AG20443 (cell line): ENCODE measurements around the gene STAT5B.
"Not testable (repeated sequence)": the region's sequence is repeated elsewhere in the genome, so short reads cannot be mapped to it uniquely, and the experiment has no call there.

ENCODE experiments used
- DNase-seq: peaks from one replicate; pipeline ENCODE4 v3.0.0; 2012; ENCODE audit warnings: low spot score, mixed read lengths

STAT5B gene

DNA sequence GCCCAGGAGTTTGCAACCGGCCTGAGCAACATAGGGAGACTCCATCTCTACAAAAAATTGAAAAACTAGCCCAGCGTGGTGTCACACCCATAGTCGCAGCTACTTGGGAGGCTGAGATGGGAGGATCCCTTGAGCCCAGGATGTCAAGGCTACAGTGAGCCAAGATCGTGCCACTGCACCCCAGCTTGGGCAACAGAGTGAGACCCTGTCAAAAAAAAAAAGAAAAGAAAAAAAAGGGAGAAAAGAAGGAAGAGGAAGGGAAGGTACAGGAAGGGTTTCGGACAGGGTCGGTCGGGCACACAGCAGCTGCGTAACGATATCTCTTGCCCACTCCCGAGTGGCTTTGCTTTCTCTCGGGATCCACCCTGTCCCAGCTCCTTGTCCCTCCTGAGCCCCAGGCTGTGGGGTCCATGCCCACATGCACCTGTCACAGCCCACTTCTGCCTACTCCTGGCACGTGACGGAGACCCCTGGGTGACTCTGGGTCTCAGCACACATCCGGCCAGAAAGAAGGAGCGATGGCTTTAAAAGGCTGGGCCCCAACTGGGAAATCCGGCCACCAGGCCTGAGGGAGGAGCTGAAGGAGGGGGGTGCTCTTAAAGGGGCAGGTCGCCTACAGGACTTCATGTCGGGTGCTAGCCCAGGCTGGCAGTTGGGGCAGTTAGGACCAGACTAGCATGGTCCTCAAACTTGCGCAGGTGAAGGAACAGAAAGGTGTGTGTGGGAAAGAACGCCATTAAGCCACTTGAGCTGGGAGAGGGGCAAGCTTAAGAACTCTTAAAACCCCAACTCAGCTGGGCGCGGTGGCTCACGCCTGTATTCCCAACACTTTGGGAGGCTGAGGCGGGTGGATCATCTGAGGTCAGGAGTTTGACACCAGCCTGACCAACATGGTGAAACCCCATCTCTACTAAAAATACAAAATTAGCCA is 82.0 kb downstream of the STAT5B start, which contains the start of gene GHDC:
Gene GHDC, minus strand, starts transcription at position 526 of the 931 bp plus-strand sequence. CDS start 913 bp downstream, outside the sequence.
- peak; percentile 93 for DNase-seq

DNA sequence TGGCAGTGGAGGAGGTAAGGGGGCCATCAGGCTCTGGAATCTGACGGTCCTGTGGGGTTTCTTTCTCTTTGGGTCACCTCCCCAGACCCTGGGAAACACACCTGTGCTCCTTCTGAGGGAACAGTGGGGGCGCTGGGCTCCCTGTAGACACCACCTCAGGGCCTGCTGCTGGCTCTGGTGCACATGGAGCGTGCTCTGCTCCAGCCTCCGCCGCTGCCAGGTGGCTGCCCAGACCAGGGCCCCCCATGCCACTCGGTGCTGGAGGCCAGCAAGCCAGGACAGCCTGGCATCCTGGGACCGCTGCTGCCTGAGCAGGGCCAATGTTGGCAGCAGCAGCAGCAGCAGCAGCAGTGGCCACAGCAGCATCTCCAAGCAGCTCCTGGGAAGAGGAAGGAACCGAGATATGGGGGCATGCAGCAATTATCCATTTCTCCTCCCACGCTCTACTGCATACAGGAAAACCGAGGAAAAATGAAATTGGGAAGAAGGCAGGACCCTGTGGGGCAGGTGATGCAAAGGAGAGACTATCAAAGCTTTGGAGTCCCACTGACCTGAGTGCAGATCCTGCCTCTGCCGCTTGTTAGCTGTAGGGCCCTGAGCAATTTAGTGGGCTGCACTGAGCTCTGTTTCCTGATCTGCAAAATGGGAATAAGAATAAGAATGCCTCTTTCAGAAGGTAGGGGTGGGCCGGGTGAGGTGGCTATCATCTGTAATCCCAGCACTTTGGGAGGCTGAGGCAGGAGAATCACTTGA is 82.8 kb downstream of the STAT5B start:
- DNase-seq, result no peak

DNA sequence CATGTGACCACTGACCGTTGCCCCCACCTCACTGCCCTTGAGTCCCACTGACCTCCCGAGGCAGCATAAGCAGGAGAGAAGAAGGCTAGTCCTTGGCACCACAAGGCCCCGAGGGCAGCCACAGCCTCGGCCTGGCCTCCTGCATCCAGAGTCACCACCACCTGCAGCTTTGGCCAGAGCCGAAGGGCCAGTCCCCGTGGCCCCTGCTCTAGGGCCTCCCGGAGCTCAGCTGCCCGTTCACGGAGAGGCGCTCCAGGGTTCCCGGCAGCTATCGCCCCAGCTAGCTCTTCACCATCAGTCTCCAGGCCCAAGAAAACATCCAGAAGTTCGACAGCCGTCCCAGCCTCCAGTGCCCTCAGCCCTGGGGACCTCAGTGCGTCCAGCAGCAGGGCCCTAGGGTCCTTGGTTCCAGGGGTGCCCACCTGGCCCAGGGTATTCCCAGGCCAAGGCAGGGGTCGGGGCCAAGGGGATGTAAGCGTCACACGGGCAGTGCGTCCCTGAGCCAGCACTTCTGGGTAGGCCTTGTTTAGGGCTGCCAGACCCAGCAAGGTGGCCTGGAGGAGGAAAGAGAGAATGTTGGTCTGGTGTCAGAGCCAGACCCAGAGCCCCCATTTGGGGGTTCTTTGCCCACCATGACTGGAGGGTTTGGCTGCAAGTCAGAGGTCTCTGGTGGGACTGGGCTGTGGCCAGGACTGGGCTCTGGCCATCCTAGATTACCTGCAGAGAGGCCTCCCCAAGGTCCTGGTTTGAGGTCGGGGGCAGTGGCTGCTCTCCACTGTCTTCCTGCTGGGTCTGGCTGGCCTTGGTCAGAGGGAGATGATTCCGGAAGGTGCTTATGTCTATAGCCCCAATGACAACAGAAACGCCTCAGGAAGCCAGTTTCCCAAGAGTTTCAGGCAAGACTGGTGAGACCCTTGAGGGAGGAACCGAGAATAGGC is 83.7 kb downstream of the STAT5B start:
- DNase-seq, result no peak

DNA sequence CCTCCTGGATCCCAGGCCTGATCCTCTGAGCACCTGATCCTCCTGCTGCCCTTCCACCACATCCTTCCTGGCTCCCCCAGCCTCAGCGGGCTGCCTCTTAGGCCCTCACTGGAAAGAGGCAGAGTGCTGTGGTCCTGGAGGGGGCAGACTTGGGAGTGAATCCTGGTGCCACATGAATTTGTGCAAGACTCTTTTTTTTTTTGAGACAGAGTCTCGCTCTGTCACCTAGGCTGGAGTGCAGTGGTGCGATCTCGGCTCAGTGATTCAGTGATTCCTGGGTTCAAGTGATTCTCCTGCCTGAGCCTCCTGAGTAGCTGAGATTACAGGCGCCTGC is 84.9 kb downstream of the STAT5B start:
- DNase-seq, result no peak

DNA sequence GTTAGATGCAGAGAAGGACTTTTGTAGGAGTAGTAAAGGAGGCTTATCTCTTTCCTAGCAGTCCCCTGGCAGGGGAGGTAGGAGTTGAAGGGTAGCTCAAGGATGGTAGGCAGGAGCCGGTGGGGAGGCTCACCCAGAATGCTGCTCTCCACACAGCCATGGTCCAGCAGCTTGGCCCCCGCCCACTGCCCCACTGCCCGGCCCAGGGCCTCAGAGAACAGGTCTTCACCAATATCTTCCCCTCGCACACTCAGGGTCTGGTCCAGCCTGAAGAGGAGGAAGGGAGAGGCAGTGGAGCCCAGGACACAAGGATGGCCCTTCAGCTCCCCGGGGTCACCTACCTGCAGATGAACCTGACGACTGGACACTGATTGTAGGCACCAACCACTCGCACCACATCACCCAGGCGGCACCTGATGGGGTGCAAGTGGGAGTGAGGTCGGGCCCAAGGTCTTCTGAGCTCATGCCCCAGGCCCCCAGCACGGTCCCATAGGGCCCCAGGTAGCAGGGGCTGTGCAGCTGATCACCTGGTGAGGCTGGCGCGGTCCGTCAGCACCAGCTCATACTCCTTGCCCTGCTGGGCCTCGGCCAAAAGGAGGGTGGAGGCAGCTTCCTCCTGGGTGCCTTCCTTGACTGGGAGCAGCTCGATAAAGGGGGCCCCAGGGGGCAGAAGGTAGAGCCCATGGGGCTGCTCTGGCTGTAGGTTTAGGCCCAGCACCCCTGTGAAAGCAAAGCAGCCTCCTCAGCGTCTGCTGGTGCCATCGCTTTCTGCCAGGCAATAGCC is 85.5 kb downstream of the STAT5B start:
- DNase-seq, result no peak

DNA sequence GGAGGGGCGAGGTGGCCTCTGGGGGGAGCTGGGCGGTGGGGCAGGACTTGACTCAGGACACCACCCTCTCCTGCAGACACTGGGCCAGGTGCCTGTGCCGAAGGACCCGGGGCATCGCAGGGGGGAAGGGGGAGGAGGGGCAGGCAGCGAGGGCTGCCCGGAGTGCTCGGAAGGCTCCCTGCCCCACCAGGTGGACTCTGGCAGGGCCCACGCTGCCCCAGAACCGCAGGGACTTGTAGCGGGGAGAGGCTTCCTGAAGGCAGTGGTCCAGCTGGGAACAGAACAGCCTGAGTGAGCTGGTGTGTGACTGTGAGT is 86.6 kb downstream of the STAT5B start:
- no peak for DNase-seq

DNA sequence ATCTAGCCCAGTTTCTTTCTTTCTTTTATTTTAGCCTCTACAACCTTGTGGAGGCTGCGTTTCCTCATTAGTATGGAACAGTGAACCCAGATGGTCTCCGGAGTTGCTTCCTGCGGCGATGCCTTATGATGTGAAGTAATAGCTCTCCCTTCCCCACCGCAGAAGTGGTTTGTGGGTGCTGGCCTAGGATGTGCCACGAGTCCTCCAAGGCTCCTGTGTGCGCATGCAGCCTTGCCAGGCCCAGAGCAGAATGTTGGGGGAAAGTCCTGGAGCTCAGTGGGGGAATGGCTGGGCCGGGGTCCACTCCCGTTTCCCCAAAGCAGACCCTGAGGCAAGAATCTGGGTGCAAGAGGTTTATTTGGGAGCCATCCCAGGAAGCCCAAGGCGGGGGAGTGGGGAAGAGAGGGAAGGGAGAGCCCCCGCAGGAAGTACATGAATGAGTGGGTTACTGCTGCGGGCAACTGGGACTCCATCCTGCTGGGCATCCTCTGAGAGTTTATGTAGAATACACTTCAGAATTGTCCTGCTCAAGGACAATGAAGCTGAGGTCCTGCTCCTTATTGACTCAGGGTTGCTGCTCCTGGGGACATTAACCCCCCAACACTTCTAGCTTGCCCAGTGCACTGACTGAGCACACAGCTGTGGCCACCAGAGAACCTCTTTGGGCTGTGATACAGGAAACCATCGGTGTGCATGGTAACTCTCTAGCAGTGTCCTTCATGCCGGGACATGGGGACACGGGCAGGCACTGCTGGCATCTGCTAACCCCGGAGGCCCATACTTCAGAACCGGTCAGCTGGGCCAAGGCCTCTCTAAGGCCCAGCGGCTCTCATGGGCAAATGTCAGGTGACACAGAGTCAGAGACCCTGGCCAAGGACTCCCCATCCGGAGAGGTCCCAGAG is 87.2 kb downstream of the STAT5B start:
- DNase-seq, result no peak

DNA sequence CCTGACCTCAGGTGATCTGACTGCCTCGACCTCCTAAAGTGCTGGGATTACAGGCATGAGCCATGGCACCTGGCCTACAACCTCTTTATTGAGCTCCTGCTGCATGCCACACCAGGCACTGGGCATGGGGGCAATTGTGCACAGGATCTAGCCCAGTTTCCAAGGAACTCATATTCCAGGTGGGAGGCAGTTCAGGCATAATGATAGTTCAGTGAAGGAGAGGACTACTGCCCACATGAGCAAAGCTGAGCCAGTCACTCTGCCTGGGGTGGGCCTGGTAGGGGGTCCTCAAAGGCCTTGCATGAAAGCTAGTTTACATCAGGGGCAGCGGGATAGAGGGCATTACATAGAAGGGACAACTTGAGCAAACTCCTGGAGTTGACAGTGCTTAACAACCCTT is 88.4 kb downstream of the STAT5B start:
- DNase-seq, result no peak

DNA sequence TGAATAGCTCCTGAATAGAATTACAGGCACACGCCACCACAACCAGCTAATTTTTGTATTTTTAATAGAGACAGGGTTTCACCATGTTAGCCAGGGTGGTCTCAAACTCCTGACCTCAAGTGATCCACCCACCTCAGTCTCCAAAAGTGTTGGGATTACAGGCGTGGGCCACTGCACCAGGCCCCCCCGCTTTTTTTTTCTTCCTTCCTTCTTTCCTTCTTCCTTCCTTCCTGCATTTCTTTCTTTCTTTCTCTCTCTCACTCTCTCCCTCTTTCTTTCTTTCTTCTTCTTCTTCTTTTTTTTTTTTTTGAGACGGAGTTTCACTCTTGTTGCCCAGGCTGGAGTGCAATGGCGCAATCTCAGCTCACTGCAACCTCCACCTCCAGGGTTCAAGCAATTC is 90.0 kb downstream of the STAT5B start:
- DNase-seq, result not testable (repeated sequence)

DNA sequence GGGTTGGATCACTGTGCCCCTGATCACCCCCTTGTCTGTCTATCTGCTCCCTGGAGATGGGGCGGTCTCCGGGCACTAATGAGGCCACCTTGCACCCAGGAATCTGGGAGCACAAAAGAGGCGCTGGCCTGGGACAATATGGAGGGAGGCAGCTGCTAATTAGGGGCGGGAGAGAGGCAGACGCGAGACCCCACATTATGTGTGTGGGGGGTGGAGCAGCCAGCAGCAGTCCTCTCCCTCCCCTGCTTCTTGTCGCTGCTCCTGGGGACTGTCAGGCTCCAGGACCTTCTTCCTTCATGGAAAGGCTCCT is 90.6 kb downstream of the STAT5B start:
- DNase-seq, result no peak

DNA sequence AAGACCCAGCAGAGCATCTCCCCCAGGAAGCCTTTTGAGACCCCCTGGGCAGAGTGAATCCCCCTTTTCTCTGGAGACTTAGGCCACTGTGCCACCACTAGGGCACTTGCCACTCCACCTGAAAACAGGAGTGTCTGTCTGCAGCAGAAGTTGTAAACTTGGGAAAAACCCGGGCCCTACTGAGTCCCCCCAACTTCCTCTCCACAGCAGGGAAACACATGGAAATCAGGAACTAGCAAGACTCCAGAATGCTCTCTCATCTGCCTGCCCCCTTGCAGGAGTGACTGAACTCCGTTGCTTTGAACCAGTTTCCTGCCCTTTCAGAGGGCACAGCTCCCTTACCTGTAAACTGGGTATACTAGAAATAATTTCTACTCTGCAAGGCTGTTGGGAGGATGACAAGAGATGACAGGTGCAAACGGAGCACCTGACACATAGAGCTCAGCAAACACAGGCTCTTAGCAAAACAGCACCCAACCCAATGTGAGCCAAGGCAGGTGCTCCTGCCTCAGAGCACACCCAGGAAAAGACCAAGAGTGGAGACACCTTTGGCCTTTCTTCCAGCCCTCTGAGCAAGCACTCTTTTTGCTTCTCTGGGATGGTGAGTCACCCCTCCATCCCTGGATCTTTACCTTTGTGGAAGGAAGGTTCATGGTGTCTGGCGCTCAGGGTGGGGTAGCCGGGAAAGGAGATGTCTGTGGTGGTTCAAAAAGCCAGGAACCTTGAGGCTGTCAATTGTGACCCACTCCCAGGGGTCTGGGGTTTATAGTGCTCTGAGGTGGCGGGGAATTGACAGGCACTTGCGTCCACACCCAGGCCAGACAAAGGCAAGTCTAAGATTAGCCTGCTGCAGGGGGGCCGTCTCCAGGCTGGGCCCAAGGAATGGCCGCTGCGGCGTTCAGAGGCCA is 91.2 kb downstream of the STAT5B start, which contains the start of gene HCRT:
Gene HCRT, minus strand, starts transcription at position 740 of the 908 bp plus-strand sequence. Its CDS starts 87 bp downstream, at position 653.
- no peak for DNase-seq

DNA sequence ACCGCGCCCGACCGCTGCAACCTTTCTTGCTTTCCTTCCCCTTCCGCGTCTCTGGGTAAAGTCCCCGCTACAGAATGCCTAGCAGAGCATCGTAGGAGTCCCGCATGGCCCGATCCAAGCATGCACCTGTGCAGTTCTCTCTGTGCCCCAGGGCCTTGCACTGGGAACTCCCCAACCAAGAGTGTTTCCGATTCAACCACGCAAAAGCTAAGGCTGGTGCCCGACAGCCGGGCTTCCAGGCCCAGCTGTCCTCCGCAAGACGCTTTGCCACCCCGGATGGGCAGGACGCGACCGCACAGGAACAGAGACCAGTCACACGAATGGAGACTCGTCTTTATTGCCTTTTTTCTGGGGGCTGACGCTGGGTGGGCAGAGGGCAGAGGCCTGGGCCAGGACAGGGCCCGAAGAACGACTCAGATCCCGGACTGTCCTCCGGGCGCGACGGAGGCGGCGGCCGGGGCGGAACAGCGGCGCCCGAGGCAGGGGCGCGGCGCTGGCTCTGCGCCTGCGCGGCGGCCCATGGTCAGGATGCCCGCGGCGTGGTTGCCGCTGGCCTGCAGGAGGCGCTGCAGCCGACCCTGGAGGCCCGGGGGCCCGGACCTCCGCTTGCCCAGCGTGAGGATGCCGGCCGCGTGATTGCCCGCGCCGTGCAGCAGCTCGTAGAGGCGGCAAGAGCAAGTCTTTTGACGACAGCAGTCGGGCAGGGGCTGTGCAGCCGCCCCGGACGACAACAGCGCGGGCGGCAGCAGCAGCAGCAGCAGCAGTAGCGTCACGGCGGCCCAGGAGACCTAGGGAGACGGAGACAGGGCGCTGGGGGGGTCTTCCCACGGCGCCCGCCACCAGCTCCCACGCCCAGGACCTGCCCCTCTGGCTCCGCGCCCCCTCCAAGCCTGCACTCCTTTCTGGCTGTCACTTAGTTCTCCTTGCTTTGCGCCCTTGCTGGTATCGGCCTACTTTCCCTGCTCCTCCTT is 92.2 kb downstream of the STAT5B start:
- DNase-seq, result peak; percentile 98

DNA sequence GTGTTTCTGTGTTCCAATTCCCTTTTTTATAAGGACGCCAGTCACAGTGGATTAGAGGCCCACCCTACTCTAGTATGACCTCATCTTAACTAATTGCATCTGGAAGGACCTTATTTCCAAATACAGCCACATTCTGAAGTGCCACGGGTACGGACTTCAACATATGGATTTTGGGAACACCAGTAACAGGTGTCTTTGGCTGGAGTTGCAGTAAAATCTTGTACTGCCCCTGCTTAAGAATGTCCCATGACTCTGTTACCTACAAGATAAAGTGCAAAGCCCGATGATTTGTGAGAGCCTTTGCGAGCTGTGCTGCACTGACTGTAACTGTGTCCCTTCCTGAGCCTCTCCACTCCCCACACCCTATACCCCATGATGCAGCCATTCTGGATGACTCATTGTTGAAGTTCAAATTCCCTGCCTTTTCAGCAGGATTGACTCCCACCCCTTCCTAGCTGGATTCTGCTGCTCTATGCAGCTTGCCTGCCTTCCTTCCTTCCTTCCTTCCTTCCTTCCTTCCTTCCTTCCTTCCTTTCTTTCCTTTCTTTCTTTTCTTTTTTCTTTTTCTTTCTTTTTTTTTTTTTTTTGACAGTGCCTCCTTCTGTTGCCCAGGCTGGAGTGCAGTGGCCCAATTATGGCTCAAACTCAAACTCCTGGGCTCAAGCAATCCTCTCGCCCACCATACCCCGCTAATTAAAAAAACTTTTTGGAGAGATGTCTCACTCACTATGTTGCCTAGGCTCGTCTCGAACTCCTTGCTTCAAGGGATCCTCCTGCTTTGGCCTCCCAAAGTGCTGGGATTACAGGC is 93.1 kb downstream of the STAT5B start:
- DNase-seq, result peak; percentile 43

DNA sequence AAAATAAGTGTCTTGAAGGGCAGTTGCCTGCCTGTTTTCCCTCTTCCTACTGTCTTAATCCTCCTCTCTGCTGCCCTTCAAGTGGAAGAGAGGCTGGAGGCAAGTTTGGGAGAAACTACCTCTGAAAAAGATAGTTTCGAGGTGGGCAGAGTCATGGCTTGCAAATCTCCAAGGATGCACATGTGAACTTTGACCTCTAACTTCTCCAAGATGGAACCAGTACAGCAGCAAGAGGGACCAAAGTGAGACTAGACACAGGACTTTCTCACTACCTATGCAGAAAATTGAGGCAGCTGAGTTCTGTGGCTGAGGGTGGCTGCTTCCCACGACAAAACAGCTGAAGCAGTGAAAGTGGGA is 94.4 kb downstream of the STAT5B start:
- DNase-seq, result no peak

DNA sequence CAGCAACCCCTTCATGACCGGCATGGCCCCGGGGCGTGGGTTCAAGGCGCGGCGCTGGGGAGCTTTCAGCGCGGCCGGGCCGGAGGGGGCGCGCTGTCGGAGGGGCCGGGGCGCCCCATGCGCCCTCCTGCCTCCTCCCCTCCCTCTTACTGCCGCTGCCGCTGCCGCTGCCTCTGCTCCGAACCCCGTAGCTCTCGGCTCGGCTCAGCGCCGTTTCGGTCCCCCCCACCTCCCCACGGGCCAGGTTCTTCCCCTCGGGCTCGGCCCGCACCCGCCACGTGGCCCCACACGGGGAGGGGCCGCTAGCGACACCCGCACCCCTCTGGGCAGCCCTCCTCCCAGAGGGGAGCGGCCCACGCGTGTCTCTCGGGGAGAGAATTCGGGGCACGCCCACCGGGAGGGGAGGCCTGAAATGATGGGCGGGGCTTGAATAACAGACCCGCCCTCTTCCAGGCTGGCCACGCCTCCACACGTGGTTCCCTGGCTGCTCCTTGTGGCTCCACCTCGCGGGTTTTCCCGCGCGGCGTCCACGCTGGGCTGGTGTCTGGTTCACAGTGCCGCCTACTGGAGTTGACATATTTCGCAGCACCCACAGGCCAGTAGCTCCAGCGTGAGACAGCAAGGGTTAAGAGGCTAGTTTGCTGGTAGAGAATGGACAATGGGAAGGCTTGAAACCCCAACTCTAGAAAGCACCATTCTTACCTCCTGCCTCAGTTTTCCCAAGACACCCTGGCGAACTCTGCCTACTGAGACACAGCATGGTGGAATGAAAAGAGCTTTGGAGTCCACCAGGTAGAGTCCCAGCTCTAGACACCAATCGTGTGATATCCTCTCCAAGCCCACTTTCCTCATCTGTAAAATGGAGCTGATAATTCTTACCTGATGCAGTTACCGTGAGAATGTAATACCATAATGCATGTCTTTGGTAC is 95.0 kb downstream of the STAT5B start, which contains the start of gene KCNH4:
Gene KCNH4, minus strand, starts transcription at position 221 of the 929 bp plus-strand sequence. Its CDS starts 197 bp downstream, at position 24.
- peak; percentile 90 for DNase-seq

DNA sequence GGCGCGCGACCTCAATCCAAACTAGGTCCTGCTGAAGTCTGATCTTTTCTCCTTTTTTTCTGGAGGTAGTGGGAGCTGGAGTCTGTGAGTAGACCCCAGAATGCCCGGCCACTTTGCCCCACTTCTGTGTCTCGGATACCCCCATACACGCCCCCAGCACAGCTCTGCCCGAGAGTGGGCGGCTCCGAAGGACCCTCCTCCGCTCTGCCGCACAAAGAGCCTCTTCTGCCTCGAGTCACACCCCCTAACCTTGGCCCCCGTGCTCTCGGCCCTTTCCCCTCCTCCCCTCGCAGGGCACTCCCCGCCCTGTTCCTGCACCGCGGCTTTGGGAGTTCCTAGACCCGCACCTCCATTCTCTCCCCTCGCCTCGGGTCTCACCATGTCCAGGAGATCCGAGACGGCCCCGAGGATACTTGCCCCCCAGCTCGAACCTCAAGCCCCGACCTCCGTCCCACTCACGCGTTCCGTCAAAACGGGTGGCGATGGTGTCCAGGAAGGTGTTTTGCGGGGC is 95.7 kb downstream of the STAT5B start:
- no peak for DNase-seq
